SK-N-DZ (cell line): Measurements from ENCODE around the gene CDH12.
"Not testable (repeated sequence)": the region's sequence is repeated elsewhere in the genome, so short reads cannot be mapped to it uniquely, and the experiment has no call there.

Experiments
- DNase-seq: peaks from one replicate; pipeline ENCODE4 v3.0.0-alpha.2; 2015; ENCODE audit warnings: low spot score

CDH12 gene

DNA sequence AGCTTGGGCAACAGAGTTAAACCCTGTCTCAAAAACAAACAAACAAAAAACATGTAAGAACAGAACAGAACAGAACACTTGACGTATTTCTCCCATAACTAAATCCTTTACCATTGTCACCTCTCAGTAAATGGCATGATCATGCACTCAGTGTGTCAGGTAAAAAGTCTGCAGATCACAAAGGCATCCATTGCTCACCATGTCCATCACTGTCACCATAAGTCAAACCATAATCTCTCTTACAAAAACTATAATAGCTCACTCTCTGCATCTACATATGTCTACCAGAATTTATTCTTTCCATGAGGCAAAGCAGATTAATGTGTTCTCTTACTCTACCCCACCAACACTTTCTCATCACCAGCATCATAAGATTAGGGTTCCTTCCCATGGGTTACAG is 387.5 kb downstream of the CDH12 start:
- no peak for DNase-seq

DNA sequence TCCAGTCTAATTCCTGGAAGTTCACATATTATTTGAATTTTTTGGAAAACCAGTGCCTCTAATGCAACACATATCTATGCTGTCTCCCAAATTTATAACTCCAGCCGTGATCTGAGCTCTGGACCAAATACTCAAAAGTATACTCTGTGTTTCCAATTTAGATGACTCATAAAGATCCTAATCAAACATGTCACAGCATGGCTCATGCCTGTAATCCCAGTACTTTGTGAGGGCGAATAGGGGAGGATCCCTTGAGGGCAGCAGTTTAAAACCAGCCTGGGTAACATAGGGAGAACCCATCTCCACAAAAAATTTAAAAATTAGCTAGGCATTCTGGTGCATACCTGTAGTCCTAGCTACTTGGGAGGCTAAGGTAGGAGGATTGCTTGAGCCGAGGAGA is 388.0 kb downstream of the CDH12 start:
- DNase-seq: no peak

DNA sequence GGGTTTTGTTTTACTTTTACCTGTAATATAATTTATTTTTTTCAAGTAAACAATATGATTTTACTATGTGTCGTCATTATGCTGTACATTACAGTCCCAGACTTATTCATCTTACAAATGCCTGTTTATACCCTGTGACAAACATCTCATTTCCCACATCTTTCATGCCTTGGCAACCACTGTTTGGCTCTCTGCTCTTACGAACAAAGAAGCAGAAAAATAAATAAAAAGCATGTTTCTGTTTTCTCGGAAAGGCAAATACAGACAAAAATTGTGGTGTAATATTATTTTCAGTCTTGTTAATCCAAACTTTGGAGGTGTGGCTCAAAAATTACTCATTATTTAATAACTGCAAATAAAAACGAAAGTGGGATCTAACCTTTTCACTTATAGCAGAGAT is 393.0 kb downstream of the CDH12 start:
- no peak for DNase-seq

DNA sequence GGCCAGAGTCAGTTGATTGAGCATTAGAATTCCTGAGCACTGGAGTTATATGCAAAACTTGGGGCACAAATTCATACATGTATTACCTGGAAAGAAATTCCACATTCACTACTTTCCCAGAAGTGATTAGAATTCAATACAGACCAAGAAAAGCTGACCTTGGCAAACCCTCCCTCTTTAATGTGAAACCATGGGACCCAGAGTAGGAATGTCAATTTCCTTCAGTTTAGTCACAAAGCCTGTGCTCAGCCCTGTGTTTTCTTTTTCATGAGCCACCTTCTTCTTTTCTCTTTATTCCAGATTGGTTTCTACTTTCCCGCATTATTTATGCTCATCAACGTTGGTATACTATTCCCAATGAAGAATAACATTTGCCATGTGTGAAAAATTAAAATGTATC is 420.2 kb downstream of the CDH12 start:
- no peak for DNase-seq

DNA sequence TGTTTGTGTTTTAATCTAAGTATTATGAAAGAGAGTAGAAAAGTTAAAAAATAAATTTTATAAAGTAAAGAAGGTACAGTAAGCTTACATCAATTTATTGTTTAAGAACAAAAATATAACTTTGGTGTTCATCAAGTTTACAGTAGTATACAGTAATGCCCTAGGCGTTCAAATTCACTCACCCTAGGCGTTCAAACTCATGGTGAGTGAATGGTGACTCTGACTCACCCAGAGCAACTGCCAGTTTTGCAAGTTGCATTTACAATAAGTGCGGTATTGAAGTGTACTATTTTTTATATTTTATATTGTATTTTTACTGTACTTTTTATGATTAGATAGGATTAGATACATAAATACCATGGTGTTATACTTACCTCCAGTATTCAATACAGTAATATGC is 421.3 kb downstream of the CDH12 start:
- no peak for DNase-seq

DNA sequence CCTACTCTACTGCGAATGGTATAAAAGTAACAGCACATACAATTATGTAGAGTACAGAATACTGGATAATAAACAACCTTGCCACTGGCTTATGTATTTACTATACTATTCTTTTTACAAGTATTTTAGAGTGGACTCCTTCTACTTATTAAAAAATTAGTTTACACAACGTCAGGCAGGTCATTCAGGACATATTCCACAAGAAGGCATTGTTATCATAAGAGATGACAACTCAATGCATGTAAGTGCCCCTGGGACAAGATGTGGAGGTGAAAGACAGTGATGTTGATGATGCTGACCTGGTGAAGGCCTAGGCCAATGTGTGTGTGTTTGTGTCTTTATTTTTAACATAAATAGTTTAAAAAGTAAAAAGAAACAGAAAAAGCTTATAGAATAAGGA is 421.7 kb downstream of the CDH12 start:
- no peak for DNase-seq

DNA sequence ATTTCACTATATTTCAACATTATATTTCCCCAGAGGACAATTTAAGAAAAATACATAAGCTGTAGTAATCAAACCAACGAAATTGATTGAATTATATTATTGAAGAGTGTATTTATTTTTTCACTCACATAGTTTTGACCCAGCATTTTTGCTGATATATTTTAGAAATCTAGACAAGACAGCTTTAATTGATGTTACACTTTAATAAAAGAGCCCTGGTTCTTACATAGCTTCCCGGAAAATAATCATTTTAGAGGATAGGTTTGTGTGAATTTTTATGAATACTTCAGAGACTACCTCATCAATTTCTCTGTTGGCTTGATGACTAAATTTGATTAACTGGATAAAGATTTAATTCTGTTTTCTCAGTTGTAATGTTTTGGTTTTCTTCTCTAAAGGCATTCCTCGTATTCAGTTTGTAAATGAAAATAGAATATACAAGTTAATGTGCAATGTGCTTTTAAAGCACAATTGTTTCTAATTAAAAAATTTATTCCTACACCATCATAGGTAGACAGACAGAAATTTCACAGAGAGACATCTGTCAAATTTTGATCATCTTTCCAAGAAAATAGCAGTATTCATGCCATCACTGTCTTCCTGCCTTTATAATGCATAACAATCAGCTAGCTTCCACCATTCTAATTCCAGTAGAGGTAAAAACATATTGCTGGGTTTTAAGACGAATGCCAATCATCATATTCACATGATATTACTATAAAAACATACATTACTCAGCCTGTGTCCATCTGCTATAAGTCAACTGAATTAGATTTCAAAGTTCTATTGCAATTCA is 441.4 kb downstream of the CDH12 start:
- DNase-seq: no peak

DNA sequence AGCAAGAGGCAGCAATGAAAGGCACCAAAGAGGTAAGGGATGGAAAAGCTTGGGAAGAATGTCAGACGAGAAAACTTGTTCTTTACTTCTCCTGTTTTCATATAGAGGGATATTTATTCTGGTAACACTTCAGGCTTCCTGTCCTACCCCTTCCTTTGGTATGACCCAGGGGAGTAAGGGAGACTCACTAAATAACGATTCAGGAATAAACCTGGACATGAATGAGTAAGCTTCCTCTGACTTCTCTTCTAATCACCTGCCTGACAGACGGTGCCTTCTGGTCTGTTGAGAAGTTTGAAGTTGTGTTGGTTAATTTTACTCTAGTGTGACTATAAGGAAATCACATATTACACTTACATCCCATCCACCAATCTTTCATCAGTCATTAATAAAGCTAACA is 461.2 kb downstream of the CDH12 start:
- DNase-seq: no peak

DNA sequence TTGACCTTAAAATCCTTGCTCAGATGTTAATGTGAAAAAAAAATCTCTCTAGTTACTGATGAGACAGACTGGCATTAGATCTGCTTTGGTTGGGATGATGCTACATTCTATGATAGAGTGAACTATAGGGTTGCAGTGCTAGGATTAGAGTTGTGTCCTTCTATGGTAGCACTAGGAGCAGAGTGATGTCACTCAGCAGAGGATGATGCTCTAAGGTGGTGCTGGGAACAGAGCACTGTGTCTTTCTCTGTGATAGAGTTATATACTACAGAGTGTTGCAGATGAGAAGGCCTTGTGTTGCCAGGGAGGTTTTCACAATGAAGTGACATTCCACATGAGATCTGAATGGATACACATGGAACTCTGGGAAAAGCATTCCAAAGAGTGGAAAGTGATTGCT is 462.3 kb downstream of the CDH12 start:
- DNase-seq: no peak

DNA sequence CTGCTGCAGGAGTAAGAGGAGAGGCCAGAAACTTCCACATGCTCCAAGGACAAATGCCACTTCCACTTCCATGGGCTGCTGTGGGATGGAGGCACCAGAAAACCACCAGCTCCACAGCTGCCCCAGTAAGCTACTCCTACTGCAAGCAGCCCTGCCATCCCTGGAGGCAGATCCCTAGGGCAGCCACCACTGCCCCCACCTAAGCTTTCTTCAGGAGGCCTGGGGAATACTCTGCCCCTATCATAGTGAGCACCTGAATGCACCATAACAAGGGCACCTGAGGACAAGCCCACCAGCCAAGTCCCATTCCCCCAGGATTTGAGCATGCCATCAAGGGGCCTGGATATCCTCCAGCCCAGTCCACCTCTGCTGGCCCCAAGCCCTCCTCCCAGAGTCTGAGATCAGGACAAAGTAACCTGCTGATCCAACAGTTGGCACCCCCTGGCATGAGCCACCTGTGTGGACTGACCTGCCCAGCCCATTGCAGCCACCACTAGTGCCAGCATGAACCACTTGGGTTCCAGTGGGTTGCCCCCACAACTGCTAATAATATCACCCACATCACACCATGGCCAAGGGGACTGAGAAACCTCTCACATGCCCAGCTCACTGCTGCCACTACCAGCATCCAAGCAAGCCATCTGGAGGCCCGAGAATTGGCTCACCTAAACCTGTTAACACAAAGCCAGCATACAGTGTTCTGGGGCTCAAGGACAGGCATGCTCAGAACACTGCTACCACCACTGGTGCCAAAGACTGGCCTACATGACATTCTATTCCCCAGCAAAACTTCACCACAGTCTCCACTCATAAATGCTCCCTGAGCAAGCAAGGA is 480.1 kb downstream of the CDH12 start:
- DNase-seq: no peak

DNA sequence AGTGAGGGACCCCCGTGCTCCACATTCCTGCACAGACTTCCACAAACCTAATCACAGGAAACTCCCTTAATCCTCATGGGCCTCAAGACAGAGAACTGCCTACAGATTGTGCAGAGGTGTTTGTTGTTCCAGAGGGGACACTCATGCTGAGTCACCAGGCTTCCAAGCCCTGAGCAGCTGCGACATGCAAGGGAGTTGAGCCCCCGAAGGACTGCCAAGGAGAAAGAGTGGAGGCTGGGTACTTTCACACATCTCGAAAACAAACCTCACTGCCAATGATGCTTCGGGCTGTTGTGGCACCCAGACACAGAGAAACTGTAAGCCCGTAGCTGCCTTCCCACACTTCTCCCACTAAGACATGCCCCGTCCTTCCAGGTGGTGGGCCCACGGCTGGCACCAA is 480.8 kb downstream of the CDH12 start:
- DNase-seq: no peak

DNA sequence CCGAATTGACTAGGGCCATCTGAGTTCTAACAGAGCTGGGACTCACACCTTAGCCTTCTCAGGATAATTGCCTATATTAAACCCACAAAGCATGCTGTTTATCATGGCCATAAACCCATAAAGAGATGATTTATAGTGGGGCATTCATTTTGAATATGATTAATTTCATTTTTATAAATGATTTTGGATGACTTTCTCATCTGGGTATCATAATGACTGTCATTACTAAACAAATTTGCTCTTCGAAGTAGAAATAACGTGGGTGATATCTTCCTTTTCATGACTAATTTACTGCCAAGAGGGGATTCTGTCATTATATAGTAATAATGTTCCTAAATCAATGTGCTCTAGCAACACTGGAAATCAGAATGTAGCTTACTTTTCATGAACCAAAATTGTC is 498.2 kb downstream of the CDH12 start:
- DNase-seq: no peak

DNA sequence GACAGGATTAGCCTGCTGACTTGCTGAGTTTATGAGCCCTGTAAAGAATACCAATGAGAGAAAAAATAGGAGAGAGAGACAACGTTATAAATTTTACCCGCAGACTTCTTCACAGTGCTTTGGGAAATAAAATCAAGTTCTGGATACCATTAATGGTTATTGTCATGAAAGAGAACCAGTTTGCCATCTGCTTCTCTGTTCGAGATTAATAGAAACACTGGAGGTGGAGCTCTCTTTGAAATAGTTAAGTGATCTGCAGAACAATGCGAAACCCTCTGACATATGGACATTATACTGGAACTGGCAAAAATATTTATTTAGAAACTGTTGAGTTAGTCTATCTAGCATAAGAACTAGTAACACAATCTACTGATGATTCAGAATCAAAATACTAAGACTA is 500.7 kb downstream of the CDH12 start:
- DNase-seq: no peak

DNA sequence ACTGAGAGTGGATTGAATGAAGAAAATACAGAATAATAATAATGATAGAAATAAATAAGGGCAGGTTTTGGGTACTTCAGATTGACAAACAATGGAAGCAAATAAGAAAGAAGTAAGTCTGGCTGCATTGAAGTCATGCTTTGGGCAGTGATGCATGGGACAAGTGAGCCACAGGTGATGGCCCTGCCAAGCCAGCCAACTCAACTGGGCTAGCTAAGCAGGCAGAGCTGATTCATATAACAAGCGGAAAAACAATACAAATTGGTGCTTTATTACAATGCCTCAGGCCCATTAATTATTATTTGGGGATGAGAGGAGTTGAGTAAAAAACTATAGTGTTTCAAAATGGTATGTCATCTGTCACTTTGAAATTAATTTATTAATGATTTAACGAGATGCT is 502.0 kb downstream of the CDH12 start:
- DNase-seq: no peak

DNA sequence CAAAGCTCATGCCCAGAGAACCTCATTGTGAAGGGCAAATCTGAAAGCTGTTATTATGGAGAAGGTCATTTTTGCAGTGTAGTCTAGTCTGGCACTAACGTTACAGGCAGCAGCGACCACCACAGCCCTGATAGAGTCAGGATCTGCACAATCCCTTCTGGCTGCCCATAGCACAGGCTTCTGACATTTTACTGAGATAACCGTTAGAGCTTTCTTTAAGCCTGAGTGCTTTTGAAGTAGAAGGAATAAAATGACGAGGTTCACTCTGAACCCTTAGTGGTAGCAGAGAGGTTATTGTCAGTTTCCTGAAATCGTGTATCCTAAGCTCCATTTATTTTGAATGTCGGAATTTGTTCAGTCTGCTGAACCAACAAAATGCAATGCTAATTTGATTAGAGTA is 505.1 kb downstream of the CDH12 start:
- DNase-seq: no peak

DNA sequence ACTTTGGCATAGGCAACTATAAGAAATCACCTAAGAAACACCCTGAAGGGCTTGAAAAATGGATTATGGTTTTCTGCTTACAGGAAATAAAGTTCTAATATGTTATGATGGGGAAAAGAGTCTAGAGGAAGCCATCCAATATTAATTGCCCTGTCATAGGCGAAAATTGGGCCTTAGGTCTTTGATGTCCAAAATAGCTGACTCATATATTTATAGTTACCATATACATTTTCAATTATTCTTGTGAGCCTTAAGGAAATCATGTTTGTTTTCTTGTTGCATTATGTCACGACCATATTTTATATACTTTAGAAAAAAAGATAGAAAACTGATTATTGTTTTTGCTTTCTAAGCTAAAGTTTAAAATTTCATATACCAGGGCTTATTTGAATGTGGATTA is 509.1 kb downstream of the CDH12 start:
- no peak for DNase-seq

DNA sequence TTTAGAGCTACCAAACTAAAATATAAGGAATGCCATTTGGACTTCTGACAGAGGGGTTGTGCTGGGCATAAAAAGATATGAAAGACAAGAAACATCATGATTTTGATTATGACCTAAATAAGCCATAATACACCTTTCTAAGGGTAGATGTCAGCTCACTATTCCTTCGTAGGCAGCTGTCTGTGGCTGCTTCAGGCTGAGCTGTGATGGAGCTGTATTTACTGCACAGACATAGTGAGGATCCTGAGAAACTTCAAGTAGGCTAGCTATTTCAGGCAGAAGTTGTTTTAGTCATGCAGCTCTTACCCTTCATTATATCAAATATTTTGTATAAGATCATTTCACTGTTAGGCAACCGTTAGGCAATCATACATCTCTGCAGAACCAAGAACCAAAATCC is 511.7 kb downstream of the CDH12 start:
- DNase-seq: no peak

DNA sequence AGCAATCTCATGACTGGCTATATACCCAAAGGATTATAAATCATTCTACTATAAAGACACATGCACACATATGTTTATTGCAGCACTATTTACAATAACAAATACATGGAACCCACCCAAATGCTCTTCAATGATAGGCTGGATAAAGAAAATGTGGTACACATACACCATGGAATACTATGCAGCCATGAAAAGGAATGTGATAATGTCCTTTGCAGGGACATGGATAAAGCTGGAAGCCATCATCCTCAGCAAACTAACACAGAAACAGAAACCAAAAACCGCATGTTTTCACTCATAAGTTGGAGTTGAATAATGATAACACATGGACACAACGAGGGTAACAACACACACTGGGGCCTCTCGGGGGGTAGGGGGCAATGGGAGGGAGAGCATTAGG is 520.2 kb downstream of the CDH12 start:
- DNase-seq: not testable (repeated sequence)

DNA sequence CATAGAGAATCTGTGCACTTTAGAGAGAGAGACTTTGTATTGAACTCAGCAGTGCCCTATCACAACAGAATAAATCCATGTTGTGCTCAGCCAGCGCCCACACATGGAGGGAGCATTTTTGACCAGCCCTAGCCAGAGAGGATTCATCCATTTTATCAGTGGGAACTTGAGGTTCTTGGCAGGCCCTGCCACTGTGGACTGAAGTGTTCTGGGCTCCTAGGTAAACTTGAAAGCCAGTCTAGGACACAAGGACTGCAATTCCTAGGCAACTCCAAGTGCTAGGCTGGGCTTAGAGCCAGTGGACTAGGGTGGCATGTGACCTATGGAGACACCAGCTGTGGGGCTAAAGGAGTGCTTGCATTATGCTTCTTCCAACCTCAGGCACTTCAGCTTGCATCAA is 523.5 kb downstream of the CDH12 start:
- no peak for DNase-seq

DNA sequence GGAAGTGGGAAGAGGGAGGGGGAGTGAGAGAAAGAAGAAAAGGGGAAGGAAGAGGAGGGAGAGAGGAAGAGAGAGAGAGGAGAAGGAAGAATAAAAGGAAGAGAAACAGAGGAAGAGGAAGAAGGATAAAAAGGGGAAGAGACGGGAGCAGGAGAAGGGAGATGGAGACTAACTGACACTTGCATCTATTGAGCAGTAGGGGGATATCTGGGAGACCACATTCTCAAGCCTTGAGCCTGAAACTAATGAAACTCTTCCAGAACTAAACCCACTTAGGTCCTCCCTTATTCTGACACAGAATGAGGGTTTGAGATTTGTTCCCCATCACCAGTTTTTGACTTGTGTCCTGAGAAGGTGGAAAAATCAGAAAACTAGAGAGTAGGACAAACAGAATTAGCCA is 533.3 kb downstream of the CDH12 start:
- DNase-seq: no peak

DNA sequence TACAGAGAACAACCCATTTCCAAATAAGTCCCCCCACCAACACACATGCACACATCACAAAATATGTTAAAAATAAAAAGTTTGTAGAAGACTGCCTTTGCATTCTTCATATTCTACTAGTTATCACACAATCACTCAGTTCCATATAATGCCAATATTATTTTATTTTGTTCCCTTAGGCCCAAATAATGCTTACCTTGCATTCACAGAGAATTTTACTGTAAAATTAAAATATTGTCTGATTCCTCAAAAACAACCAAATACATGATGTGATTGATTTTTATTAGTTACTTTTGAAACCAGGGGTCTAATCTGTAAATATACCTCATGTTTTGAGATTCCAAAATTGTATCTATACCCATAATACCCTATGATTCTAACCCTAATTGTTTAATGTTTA is 536.9 kb downstream of the CDH12 start:
- DNase-seq: no peak

DNA sequence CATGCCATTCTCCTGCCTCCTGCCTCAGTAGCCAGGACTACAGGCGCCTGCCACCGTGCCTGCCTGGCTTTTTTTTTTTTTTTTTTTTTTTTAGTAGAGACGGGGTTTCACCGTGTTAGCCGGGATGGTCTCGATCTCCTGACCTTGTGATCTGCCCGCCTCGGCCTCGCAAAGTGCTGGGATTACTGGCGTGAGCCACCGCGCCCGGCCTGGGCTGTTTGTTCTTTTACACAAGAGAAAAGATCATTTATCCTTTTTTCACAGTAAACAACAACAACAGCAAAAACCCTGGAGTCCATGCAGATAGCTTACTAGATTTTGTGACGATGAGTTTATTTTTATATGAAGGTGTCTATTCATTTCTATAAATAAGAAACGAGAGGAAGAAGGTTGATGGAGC is 538.1 kb downstream of the CDH12 start:
- not testable (repeated sequence) for DNase-seq

DNA sequence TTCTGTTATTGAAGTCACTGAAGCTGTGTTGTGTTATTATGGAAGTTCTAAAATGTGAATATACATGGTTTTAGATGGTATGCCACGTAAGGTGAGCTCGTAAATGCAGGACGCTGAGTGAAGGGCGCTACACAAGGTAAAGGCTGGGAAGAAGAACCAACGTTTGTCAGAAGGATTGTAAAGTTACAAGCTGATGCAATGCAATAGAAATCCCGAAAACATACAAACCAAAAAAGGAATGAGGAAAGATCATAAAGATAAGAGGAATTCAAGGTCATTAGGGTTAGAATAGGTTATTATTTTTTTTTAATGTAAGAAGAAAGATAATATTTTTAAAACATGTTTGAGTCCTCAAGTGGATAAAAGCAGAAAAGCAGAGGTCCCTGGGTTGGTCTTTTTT is 538.6 kb downstream of the CDH12 start:
- no peak for DNase-seq
